ENCODE data around the gene PACRG.

Gene PACRG

DNA sequence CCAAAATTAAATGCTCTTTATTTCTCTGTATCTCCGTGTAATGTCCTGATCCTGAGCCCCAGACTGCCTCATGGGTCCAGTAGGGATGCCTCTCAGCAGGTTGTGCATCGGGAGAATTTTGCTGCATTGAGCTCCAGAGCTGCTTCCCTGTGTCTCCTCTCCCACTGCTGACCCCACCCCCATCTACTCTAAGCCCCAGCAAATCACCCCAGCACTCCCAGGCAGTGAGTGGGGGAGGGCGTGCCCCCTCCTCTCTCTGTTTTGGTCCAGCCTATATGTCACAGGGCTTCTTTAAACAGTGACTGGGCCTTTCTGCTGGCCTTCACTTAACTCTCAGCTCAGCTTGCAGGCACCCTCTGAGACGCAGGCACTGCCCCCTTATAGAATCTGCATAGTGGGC, 458.0 kb downstream of the PACRG start:
- no peak for DNase-seq

DNA sequence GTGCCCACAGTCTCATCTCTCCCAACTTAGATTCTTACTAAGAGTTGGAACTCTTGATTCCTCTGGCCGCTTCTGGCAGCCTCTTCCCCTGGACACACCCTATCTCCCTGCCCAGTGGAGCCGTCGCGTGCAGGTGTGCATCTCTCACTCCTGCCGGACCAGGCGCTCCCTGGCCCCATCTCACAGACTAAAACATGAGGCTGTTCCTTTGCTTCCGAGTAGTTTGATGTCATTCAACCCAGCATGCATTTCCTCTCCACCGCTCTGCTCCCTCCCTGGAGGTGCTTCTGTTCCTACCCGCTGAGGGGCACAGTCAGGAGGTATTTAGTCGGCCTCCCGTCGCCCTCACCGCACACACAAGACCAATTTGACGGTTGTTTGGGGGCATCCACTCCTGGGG, 458.8 kb downstream of the PACRG start:
- DNase-seq, result no peak

DNA sequence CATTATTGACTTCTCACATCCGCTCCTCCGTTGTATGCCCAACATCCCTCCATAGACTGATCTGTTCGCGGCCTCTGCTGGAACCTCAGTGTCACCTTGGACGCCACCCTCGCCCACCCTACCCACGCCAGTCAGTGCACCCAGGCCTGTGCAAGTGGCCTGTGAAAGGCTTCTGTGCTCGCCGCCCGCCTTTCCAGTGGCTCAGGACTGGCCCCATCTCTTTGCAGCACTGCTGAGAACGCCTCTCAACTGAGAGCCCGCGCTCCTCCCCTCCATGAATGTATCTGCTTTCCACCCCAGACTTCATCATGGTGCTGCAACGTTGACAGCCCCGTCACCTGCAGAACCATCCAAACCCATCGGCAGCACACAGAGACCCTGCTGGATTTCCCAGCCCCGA, 459.4 kb downstream of the PACRG start:
- DNase-seq, result no peak

DNA sequence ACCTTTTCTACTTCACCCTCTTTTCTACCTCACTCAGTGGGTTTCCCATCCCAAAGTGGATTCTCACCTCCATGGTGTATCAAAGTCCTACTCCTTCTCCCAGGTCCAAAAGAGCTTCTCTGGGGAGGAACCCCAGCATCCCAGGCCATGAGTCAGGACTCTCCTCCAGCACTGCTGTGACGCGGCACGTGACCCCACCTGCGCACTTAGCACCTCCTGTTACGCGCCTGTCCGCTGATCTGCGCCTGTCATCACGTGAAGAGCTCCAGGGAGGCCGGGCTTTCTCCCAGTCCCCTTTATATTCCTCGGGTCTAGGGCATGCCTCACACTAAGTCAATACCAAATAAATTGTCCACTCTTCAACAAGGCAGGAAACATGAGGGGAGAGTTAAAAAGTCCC, 459.8 kb downstream of the PACRG start:
- DNase-seq, result no peak

DNA sequence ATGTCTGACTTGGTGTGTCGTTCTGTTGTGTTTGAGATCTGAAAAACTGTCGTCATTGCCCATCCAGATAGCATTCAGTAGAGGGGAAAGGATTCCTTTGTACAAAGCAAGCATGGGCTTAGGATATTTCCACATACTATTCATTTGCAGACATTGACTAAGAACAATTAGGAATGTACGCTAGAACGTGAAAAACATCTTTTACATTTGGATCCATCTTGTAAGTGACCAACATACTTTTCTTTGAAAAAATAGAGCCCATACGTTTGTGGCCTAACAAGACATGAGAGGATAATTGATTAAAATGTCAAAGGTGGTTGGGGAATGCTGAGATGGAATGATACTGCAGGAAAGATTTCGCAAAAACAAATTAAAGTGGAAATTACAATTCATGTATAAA, 461.0 kb downstream of the PACRG start:
- no peak for DNase-seq

DNA sequence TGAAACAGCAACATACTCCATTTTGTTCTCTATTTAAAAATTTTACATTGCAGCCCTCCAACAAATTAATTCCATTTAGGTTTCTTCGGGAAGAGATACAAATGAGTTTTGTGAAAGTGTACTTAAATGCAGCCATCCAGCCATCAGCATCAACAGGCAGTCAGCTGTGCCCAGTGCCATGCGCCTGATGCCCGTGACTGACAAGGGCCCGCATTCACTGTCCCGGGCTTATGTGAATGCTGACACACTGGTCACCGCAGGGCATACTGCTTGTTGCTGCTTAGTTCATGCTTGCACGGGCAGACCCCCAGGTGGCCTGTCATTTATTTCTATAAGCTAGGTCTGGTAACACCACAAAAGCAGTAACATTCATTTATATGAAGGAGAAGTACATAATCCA, 461.8 kb downstream of the PACRG start:
- no peak for DNase-seq

DNA sequence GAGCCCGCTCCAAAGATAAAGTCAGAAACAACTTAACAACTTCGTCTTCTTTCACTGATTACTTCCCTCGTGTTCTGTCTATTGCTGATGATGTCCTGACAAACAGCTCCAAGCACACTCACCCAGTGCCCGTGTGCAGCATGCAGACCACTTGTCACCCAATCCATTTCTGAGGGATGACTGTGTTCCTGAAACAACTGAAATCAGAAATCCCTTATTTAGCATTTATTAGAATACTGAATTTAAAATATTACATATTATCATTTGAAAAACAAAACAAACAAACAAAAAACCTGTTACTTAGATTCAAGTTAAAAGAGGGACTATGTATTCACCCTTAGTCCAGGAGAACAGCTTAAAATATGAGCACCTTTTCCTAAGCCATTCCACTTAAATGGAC, 463.0 kb downstream of the PACRG start:
- no peak for DNase-seq

DNA sequence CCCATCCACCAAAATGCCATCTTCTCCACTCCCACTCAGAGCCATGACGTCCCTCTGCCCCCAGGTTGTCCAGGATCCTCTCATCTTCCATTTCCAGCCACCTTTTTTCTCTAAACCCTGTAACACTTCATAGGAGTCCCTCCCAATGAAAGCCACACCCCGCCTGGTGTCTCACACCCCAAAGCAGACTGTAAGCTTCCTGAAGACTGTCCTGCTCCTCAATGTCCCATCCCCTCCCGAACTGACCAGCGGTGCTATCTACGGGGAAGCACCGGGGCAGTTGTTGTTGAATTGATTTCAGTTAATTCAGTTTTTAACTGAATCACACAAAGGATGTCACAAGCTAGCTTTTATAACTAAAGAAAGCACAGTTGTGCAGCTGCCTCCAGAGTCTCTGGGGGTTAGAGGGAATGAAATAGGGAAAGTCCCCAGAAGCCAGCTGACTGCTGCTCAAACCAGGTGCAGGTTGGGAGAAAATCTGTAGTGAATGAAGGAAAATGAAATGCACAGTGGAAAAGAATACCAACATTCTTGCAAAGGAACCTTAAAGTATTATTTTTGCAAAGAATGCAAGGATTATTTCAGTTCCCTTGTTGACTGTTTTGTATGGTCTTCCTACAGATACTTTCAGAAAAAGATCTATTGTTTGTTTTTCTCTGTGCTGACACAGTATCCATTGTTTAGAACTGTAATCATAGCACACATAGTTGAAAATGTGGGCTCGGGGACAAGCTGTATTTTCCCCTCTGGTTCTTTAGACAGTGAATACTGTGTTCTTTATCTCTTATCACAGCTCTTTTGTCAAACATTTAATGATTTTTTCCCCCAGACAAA, 464.1 kb downstream of the PACRG start:
- DNase-seq, result peak; percentile 22

DNA sequence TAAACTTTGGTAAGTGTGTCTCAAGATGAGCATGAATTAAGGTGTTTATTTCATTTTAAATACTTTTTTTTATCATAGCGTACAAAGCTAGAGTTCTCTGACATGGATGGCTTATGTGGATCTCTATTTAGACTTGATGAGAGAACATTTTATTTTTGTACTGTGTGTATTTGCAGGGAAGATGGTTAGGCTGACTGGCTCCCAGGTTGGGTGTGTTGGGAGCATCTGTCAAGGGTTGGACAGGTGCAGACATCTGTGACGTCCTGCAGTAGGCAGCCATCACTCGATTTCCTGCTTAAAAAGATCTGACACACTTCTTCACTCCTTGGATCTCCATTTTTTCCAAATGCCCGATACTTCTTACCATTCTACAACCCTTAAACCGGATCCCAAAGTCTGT, 464.8 kb downstream of the PACRG start:
- peak; percentile 8 for DNase-seq

DNA sequence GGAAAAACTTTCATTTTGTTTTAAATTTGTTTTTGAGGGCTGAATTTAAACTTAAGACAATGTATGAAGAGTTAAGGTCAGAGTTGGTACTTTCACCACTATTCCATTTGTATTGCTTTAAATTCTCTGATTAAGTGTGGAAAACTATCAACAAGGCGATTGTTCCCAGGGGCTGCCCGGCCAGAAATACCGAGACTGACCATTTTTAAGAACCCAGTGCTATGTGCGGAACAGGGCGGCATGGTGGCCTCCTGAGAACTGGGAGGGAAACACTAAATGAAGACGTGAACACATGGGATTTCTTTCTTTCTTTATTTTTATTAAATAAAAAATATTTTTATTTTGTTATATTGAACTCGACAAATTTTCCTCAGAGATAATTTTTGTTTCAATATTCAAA, 465.6 kb downstream of the PACRG start:
- no peak for DNase-seq

DNA sequence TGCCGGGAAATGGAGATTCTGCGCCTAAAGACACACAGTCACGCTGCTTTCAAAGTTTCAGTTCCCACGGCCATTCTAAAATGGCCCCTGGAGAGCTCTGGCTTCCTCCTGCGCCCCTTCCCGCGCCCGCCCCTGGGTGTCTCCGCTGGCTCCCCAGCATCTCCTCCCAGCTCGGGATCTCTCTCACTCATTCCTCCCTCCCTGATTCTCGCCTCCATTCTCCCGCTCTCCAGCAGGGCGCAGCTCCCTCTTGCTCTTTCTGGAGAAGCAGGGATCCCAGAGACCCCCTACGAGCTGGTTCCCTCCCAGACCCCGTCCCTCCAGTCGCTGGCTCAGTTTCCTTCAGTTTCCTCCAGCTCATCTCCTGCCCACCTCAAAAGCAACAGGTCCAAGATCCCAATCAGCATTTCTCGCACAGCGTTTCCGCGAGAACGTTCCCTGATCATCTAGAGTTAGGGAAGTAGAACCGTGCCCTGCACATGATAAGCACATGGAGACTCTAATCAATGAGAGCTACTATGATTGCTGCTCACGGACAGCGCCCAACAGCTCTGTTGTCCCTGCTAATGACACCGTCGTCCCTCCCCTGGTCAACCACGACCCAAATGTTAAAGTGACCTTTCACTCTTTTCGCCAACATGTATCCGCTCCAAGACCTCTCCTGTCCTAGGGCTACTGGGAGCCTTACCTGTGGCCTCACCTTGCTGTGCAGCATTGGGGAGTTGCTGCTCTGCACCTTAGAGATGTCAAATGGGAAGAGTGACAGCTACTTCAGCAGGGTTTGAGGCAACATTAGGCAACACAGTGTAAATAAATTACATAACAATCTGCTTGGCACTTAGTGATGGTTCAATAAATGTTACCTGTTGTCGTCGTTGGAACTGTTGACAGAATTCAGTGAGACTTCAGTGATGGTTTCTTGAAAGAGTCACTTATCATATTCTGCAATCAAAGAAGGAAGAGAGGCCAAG, 468.2 kb downstream of the PACRG start:
- no peak for DNase-seq

DNA sequence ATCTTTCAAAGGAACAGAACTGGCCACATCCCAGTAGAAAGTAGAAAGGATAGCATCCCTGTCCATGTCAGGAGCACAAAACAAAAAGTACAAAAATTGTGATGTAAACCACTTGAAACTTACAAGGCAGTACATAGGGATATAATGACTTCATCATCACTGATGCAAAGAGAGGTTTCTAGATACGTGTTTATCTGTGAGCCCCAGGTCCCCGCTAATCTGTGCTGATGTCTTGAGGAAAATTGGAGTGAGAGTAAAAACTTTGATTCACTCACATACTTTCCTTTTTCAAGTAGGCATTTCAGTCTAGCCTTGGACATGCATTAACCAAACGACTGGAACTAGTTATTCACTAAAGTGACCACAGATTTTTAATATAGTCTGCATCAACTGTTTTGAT, 470.1 kb downstream of the PACRG start:
- DNase-seq, result no peak

DNA sequence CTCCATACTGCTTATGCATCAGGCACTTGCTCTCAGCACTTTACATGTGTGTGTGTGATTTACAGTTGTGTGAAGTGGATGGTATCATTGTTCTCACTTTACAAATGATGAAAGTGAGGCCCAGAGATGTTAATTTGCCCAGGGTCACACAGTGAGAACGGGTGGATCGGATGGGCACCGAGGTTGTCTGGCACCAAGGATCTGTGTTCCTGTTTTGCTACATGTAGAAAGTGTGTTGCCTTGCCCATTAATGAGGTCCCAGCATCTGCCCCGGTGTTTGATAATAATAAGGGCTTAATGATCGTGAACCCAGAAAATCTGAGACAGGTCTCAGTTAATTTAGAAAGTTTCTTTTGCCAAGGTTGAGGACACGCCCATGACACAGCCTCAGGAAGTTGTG, 470.6 kb downstream of the PACRG start:
- DNase-seq, result no peak

DNA sequence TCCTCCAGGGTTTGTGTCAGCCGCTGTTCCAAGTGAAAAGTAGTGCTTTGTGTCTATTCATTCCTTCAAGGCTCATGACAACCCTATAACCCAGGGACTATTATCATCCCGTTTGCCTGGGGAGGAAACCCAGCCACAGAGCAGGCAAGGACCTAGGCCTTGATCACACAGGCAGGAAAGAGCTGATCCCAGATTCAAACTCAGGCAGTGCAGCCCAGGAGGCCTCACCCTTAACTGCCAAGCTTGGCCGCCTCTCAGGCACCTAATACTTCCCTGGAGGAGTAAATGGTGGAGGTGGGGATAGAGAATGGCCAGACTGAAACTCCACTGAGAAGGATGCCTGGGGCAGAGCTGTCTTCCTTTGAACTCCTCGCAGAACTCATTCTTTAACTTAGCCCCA, 471.6 kb downstream of the PACRG start:
- DNase-seq, result no peak

DNA sequence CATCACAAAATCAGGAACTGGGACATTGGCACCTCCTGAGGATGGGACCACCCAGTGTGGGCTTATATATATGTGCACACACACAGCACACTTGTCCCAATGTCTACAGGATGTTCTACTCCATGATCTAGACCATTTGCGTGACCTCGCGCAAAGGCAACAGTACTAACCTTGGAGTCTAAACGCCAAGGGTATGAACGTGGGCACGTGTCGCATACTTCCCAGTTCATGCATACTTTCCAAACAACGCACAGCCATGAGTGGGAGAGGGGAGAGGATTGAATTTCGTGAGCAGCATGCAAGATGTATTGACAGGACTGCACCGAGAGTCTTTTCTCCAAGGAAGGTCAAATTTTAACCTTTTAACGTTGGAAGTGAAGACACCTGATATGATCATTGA, 472.5 kb downstream of the PACRG start:
- no peak for DNase-seq

DNA sequence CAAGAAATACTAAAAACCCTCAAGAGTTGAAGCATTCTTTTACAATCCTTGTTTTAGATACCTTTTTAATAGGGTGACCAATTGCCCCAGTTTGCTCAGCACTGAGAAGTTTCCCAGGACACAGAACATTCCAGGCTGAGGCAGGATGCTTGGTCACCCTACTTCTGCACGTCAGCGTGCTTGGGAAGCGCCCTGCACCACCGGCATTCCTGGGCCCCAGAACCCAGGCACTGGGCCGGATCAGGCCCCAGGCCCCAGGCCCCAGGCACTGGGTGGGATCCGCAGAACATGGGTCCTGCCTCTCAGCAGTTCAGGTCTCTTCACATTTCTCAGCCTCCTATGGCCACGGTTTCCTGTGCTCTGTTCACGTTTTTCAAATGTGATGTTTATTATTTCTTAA, 472.9 kb downstream of the PACRG start:
- DNase-seq, result no peak

DNA sequence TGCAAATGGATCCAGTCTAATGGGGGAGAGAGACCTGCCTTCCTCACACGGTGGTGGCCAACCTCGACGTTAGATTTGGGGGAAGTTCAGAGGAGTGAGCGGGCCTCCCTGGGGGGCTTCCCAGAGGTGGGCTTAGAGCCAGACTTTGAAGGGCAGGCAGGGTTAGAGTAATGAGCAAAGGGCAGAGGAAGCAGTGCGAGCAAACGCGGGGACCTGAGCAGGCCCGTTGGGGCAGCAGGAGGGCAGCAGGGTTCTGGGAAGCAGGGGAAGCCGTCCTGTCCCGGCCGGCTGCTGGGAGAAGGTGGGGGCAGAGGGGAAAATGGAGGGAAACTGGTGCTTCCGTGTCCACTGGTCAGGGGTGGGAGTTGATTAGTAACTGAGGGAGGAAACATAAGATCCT, 474.1 kb downstream of the PACRG start:
- no peak for DNase-seq

DNA sequence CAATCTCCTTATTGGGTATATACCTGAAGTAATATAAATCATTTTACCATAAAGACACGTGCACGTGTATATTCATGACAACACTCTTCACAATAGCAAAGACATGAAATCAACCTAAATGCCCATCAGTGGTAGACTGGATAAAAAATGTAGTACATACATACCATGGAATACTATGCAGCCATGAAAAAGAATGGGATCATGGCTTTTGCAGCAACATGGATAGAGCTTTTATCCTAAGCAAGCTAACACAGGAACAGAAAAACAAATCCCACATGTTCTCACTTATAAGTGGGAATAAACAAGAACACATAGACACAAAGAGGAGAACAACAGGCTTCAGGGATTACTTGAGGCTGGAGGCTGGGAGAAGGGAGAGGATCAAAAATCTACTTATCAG, 478.4 kb downstream of the PACRG start:
- no peak for DNase-seq

DNA sequence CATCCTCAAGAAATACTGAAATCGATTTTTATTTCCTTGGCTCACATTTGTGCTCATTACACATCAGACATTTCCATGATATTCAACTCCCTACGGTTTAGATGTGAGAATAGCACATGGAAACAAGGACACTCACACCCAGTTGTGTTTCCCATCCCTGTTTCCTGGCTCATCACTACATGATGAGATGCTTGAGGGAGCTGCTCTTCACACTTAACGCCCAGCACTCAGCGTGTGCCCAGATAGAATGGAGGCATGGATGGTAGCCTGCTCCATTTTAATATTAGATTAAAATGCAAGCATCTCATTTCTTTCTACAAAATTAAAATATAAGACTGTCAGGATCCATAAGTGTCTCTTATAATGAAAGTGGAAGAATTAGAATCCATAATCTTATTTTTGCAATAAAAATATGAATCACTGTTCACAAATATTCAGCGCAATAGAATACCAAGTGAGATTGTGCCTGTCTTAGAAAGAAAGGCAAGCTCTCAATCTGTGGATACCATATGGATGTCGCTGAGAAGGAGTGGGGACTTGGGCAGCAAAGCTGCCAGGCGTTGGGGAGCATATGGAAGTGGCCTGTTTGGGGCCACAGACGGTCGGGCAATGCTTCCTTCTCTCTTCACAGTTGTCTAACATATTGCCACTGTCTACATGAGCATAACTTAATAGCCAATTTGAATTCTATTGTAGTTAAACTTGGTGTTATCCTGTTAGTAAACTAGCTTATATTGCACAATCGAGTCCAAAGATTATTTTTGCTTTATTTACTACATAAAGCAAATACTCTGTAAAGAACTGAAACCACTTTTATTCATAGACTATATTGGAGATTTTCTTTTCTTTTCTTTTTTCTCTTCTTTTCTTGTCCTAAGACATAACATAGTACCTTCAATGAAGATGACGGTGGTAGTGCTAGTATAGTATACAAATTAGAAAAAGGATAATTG, 479.9 kb downstream of the PACRG start:
- DNase-seq, result peak; percentile 1

DNA sequence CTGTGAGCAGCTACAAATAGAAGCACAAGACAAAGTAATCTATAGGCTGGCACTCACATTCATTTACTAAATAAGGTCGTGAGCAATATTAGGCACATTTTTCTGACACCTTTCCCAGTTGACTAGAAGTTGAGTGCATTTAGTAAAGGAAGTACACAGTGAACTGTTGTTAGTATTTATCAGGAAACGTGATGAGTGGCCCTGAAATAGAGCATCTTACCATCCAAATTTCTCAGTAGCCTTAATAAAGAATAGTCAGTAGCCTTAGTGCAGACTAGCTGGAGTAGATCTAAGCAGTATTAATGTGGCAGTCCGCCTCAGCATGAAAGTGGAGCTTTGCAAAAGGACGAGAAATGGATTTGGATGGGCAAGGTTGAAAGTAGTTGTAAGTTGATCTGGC, 481.2 kb downstream of the PACRG start:
- no peak for DNase-seq

DNA sequence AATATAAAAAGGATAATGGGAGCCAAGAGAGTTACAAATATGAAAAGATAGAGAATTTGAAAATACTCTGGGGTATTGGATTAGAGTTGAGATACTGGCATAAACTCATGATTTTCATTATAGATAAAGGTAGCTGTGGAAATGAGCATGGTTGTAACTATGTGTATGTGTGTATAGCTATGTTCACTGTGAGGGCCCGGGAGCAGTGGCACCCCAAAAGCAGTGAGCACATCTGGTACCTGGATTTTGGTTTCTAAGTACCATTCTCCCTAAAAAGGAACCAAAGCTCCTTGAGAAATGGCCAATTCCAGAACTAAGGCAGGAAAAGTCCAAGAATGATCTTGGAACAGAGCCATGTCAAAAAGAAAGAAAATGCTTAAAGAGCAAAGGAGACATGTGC, 484.3 kb downstream of the PACRG start:
- DNase-seq, result no peak

DNA sequence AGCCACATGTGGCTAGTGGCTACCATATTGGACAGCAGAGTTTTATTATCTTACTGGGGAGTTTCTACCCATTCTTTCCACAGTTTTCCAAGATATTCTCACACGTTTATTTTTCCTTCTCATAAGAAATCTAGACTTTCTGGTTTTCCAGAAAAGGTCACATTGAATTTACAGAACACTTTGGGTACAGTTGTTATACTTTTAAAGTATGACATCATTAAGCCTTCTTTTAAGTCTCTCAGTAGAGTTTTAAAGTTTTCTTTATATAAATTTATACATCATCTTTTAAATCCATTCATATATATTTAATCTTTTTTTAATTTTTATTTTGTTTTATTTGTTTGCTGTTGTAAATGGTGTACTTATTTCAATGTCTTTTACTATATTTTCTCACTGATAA, 486.5 kb downstream of the PACRG start:
- no peak for DNase-seq

DNA sequence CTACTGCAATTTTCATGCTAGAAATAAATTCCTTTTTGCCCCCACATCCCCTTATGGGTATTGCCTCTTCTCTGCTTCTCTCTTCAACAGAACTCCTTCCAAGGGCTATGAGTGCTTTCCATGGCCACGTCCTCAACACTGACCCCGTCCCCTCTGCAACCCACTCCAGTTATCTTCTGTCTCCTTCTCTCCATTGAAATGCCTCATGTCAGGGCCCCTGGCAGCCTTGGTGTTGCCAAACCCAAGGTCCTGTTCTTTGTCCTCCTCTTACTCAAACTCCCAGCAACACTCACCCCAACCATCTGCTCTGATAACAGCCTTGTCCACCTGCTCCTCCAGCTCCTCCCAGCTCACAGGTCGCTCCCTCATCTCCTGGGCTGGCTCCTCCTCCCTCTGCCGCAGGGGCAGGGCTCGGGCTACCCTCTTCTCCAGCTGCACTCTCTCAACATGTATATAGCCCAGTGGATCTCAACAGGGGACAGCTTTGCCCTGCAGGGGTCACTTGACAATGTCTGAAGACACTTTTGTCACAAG, 490.7 kb downstream of the PACRG start:
- no peak for DNase-seq

Measured in NCI-H2171 (cell line).